HepG2 (cell line): ENCODE measurements around the gene DNALI1. TPM values are rescaled to one million over a fixed set of nuclear protein-coding genes. Genes with fewer than 3 reads are reported as not detected.
A peak's percentile ranks its signal among the peaks of the same experiment; 100 is the strongest.

ENCODE experiments used
- FOXK2 ChIP-seq: fragments of 450-650 bp; IDR thresholded peaks from 2 replicates; pipeline ENCODE4 v1.6.1; 2016
- GABPA ChIP-seq, 2 experiments: IDR thresholded peaks; 2 replicates each; pipeline ENCODE4 v1.6.1; 2011 to 2016; ENCODE audit warnings: low read depth in 2 of 2, low read length in 1 of 2, missing biosample characterization in 1 of 2, missing genetic modification characterization in 1 of 2
- NCOA5 ChIP-seq: sonication (generic); formaldehyde crosslinking; IDR thresholded peaks from 2 replicates; pipeline ENCODE4 v1.4.0; 2020; ENCODE audit warnings: missing genetic modification reagents
- SOX13 ChIP-seq, 3 experiments: fragments of 450-650 bp in 1 of 3; sonication (generic) in 1 of 3; formaldehyde crosslinking in 1 of 3; IDR thresholded peaks in 2 of 3; conservative IDR thresholded peaks in 1 of 3; 2 replicates each; pipeline versions ENCODE4 v1.5.0 to v1.6.1; 2016 to 2020; ENCODE audit warnings: antibody characterized with exemption in 1 of 3, mild to moderate bottlenecking in 1 of 3, missing compliant biosample characterization in 1 of 3, missing genetic modification reagents in 1 of 3, moderate library complexity in 1 of 3
- THAP11 ChIP-seq: IDR thresholded peaks from 2 replicates; pipeline ENCODE4 v1.6.1; 2016; ENCODE audit warnings: missing biosample characterization, missing genetic modification reagents
- ZNF678 ChIP-seq: sonication (generic); formaldehyde crosslinking; IDR thresholded peaks from 2 replicates; pipeline ENCODE4 v1.4.0; 2020; ENCODE audit warnings: mild to moderate bottlenecking, missing genetic modification reagents
- ZNF746 ChIP-seq: sonication (generic); formaldehyde crosslinking; IDR thresholded peaks from 2 replicates; pipeline ENCODE4 v1.8.0; 2022; ENCODE audit warnings: mild to moderate bottlenecking, missing genetic modification reagents
- ZNF766 ChIP-seq: sonication (generic); formaldehyde crosslinking; IDR thresholded peaks from 2 replicates; pipeline ENCODE4 v1.5.0; 2020; ENCODE audit warnings: missing genetic modification reagents, borderline replicate concordance
- polyA plus RNA-seq, 8 experiments: library from polyadenylated mRNA; depleted of rRNA in 3 of 8; stranded (reverse) in 7 of 8; unstranded in 1 of 8; fragments of >200 nt; fragmentation: Illumina TruSeq in 4 of 8; extraction: Trizol in 4 of 8; gene quantifications; 2 replicates each; pipeline versions ENCODE4 v1.2.1 to v1.2.3, GENCODE V29; 2011 to 2016; ENCODE audit warnings: low read depth in 4 of 8, missing spikeins in 1 of 8, mixed read lengths in 1 of 8; ENCODE audit not compliant: insufficient read depth in 1 of 8
- total RNA-seq, 5 experiments: library from RNA; depleted of rRNA; stranded (reverse); fragments of >200 nt; fragmentation: Illumina TruSeq; extraction: Trizol; gene quantifications; 2 replicates each; pipeline ENCODE4 v1.2.3, GENCODE V29; 2016; ENCODE audit warnings: low read depth in 1 of 5
- TF ChIP-seq, protein P1 (sequence below): sonication (generic); formaldehyde crosslinking; IDR thresholded peaks from 2 replicates; pipeline ENCODE4 v1.5.0; 2020; ENCODE audit warnings: missing genetic modification reagents, mild to moderate bottlenecking, borderline replicate concordance
- TF ChIP-seq, protein P2 (sequence below): sonication (generic); formaldehyde crosslinking; IDR thresholded peaks from 2 replicates; pipeline ENCODE4 v1.5.0; 2020; ENCODE audit warnings: mild to moderate bottlenecking, missing genetic modification reagents
- TF ChIP-seq, protein P3 (sequence below): sonication (generic); formaldehyde crosslinking; IDR thresholded peaks from 2 replicates; pipeline ENCODE4 v1.9.0; 2021; ENCODE audit warnings: missing genetic modification reagents, borderline replicate concordance
- TF ChIP-seq, protein P4 (sequence below): sonication (generic); formaldehyde crosslinking; IDR thresholded peaks from 2 replicates; pipeline ENCODE4 v1.4.0; 2020; ENCODE audit warnings: missing genetic modification reagents, borderline replicate concordance
- TF ChIP-seq, protein P5 (sequence below), 2 experiments: sonication (generic) in 1 of 2; formaldehyde crosslinking in 1 of 2; IDR thresholded peaks; 2 replicates each; pipeline versions ENCODE4 v1.5.1 to v1.6.1; 2011 to 2020; ENCODE audit warnings: borderline replicate concordance in 1 of 2, low read depth in 1 of 2, low read length in 1 of 2, mild to moderate bottlenecking in 1 of 2, missing genetic modification reagents in 1 of 2, moderate library complexity in 1 of 2
- TF ChIP-seq, protein P6 (sequence below): sonication (generic); formaldehyde crosslinking; IDR thresholded peaks from 2 replicates; pipeline ENCODE4 v1.5.0; 2020; ENCODE audit warnings: mild to moderate bottlenecking, missing genetic modification reagents

The DNALI1 gene
- total and polyA plus RNA-seq, 2 of the 13 experiments (the other 11 are each of a cell fraction or from before 2014, with no cell fraction given) = 0.42 to 0.70 TPM

DNA sequence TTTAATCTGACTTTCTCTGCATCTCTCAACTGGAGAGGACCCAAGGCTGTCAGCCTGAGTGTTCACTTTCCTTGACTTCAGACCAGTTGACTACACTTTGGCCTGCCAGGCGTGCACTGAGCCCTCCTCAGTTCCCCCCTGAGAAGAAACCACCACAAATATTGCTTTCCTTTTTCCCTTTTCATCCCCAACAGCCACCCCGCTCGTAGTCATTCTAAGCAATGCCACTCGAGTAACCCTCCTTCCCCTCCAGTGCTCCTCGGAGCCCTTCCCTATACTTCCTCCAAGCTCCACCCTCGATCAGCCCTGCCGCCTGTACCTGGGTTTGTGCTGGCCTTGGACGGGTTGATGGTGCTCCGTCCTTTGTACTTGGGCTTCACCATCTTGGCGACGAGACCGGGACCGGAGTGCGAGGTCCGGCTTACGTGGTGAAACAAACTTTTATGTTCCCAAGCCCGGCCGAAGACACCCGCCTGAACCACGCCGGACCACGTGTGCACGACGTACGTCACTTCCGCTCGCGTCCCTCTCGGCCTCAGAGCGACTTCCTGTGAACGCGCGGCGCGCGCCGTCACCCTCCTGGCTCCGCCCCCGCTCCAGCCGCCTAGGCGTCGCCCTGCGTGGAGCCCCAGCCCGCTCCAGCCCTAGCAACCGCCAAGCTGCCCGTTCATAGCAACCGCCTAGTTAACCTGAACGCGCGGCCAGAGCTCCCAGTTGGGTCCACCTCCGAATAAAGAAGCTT lies 38.9 kb downstream of the DNALI1 start, which contains the start of gene GNL2 (continued):
- TF ChIP-seq ZNF766 (peak; percentile 35), ZNF746 (CRISPR knock-in tag) (0 out of 2 replicates have a peak, but pooled peaks have one; percentile 47), THAP11 (peak; percentile 91), ZNF678 (no peak), NCOA5 (CRISPR knock-in tag) (no peak), FOXK2 (no peak), GABPA (IDR thresholded peaks at IDR 0.05; ENCODE audit: low read depth, low read length) (peak; percentile 91), GABPA (CRISPR knock-in tag; IDR thresholded peaks at IDR 0.05; ENCODE audit: low read depth) (peak; percentile 95), SOX13 (IDR thresholded peaks at IDR 0.05) (no peak), SOX13 (CRISPR knock-in tag; conservative IDR thresholded peaks at IDR 0.05 in 1 of 2, IDR thresholded peaks at IDR 0.05 in 1 of 2) (0 out of 4 replicates have a peak, but pooled peaks of 1 of the 2 experiments have one; percentile 6)
- TF ChIP-seq, protein P1, sequence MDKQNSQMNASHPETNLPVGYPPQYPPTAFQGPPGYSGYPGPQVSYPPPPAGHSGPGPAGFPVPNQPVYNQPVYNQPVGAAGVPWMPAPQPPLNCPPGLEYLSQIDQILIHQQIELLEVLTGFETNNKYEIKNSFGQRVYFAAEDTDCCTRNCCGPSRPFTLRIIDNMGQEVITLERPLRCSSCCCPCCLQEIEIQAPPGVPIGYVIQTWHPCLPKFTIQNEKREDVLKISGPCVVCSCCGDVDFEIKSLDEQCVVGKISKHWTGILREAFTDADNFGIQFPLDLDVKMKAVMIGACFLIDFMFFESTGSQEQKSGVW (CRISPR knock-in tag) = no peak
- TF ChIP-seq, protein P2, sequence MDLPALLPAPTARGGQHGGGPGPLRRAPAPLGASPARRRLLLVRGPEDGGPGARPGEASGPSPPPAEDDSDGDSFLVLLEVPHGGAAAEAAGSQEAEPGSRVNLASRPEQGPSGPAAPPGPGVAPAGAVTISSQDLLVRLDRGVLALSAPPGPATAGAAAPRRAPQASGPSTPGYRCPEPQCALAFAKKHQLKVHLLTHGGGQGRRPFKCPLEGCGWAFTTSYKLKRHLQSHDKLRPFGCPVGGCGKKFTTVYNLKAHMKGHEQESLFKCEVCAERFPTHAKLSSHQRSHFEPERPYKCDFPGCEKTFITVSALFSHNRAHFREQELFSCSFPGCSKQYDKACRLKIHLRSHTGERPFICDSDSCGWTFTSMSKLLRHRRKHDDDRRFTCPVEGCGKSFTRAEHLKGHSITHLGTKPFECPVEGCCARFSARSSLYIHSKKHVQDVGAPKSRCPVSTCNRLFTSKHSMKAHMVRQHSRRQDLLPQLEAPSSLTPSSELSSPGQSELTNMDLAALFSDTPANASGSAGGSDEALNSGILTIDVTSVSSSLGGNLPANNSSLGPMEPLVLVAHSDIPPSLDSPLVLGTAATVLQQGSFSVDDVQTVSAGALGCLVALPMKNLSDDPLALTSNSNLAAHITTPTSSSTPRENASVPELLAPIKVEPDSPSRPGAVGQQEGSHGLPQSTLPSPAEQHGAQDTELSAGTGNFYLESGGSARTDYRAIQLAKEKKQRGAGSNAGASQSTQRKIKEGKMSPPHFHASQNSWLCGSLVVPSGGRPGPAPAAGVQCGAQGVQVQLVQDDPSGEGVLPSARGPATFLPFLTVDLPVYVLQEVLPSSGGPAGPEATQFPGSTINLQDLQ = 0 out of 2 replicates have a peak, but pooled peaks have one; percentile 32
- TF ChIP-seq, protein P3, sequence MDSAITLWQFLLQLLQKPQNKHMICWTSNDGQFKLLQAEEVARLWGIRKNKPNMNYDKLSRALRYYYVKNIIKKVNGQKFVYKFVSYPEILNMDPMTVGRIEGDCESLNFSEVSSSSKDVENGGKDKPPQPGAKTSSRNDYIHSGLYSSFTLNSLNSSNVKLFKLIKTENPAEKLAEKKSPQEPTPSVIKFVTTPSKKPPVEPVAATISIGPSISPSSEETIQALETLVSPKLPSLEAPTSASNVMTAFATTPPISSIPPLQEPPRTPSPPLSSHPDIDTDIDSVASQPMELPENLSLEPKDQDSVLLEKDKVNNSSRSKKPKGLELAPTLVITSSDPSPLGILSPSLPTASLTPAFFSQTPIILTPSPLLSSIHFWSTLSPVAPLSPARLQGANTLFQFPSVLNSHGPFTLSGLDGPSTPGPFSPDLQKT (CRISPR knock-in tag) = no peak
- TF ChIP-seq, protein P4, sequence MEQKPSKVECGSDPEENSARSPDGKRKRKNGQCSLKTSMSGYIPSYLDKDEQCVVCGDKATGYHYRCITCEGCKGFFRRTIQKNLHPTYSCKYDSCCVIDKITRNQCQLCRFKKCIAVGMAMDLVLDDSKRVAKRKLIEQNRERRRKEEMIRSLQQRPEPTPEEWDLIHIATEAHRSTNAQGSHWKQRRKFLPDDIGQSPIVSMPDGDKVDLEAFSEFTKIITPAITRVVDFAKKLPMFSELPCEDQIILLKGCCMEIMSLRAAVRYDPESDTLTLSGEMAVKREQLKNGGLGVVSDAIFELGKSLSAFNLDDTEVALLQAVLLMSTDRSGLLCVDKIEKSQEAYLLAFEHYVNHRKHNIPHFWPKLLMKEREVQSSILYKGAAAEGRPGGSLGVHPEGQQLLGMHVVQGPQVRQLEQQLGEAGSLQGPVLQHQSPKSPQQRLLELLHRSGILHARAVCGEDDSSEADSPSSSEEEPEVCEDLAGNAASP (CRISPR knock-in tag) = no peak
- TF ChIP-seq, protein P5, sequence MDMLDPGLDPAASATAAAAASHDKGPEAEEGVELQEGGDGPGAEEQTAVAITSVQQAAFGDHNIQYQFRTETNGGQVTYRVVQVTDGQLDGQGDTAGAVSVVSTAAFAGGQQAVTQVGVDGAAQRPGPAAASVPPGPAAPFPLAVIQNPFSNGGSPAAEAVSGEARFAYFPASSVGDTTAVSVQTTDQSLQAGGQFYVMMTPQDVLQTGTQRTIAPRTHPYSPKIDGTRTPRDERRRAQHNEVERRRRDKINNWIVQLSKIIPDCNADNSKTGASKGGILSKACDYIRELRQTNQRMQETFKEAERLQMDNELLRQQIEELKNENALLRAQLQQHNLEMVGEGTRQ (IDR thresholded peaks at IDR 0.05; ENCODE audit: low read depth, low read length) = peak; percentile 90
- TF ChIP-seq, protein P5 (CRISPR knock-in tag; IDR thresholded peaks at IDR 0.05; ENCODE audit: borderline replicate concordance) = peak; percentile 90; the same call in 1 of the 2 replicates
- TF ChIP-seq, protein P6, sequence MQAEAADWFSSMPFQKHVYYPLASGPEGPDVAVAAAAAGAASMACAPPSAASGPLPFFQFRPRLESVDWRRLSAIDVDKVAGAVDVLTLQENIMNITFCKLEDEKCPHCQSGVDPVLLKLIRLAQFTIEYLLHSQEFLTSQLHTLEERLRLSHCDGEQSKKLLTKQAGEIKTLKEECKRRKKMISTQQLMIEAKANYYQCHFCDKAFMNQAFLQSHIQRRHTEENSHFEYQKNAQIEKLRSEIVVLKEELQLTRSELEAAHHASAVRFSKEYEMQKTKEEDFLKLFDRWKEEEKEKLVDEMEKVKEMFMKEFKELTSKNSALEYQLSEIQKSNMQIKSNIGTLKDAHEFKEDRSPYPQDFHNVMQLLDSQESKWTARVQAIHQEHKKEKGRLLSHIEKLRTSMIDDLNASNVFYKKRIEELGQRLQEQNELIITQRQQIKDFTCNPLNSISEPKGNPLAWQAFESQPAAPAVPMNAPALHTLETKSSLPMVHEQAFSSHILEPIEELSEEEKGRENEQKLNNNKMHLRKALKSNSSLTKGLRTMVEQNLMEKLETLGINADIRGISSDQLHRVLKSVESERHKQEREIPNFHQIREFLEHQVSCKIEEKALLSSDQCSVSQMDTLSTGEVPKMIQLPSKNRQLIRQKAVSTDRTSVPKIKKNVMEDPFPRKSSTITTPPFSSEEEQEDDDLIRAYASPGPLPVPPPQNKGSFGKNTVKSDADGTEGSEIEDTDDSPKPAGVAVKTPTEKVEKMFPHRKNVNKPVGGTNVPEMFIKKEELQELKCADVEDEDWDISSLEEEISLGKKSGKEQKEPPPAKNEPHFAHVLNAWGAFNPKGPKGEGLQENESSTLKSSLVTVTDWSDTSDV (CRISPR knock-in tag) = no peak
